Liver (tissue), 9 donors: Measurements from ENCODE around the gene CRISP1. TPM values are rescaled to one million over a fixed set of nuclear protein-coding genes. Genes with fewer than 3 reads are reported as not detected.
A peak's percentile ranks its signal among the peaks of the same experiment; 100 is the strongest.

ENCODE experiments used
- DNase-seq: peaks from one replicate; pipeline ENCODE4 v3.0.0-alpha.2; 2017; ENCODE audit warnings: low spot score
- H3K27ac ChIP-seq, 2 donors: one replicate each; pipeline ENCODE4 v1.7.0; 2013; ENCODE audit warnings: inconsistent platforms in 2 of 2, low read length in 2 of 2, control low read depth in 1 of 2, low read depth in 1 of 2, mild to moderate bottlenecking in 1 of 2
- H3K27me3 ChIP-seq, 4 donors: one replicate each; pipeline versions ENCODE4 v1.6.1 to v1.7.0; 2013; ENCODE audit warnings: low read length in 3 of 4, inconsistent platforms in 1 of 4, mild to moderate bottlenecking in 1 of 4, moderate library complexity in 1 of 4; ENCODE audit not compliant: control insufficient read depth in 4 of 4, insufficient read depth in 4 of 4
- H3K36me3 ChIP-seq, 4 donors: one replicate each; pipeline versions ENCODE4 v1.6.1 to v1.7.0; 2013; ENCODE audit warnings: low read length in 3 of 4, mild to moderate bottlenecking in 3 of 4, low read depth in 1 of 4, moderate library complexity in 1 of 4; ENCODE audit not compliant: control insufficient read depth in 4 of 4, insufficient read depth in 3 of 4
- H3K4me1 ChIP-seq, 4 donors: one replicate each; pipeline versions ENCODE4 v1.6.1 to v1.7.0; 2013; ENCODE audit warnings: low read length in 3 of 4, mild to moderate bottlenecking in 3 of 4, moderate library complexity in 1 of 4; ENCODE audit not compliant: control insufficient read depth in 4 of 4, insufficient read depth in 4 of 4
- H3K4me3 ChIP-seq, 3 donors: one replicate each; pipeline versions ENCODE4 v1.6.1 to v1.7.0; 2013; ENCODE audit warnings: low read length in 3 of 3, control low read depth in 1 of 3, low read depth in 1 of 3, mild to moderate bottlenecking in 1 of 3
- H3K9ac ChIP-seq, 2 donors: one replicate each; pipeline ENCODE4 v1.7.0; 2013; ENCODE audit warnings: low read length in 2 of 2, mild to moderate bottlenecking in 2 of 2, moderate library complexity in 2 of 2, control low read depth in 1 of 2, low read depth in 1 of 2
- H3K9me3 ChIP-seq, 4 donors: one replicate each; pipeline versions ENCODE4 v1.6.1 to v1.7.0; 2013; ENCODE audit warnings: low read length in 3 of 4; ENCODE audit not compliant: control insufficient read depth in 4 of 4
- FOXA2 ChIP-seq: IDR thresholded peaks from 2 replicates; pipeline ENCODE4 v1.6.1; 2016; ENCODE audit warnings: antibody characterized with exemption
- GABPA ChIP-seq, 2 donors: IDR thresholded peaks in 1 of 2; conservative IDR thresholded peaks in 1 of 2; 2 replicates each; pipeline ENCODE4 v1.6.1; 2016; ENCODE audit warnings: antibody characterized with exemption in 2 of 2, mild to moderate bottlenecking in 1 of 2, moderate library complexity in 1 of 2
- HNF4G ChIP-seq: IDR thresholded peaks from 2 replicates; pipeline ENCODE4 v1.6.1; 2016; ENCODE audit warnings: antibody characterized with exemption
- JUND ChIP-seq, 2 donors: IDR thresholded peaks; 2 replicates each; pipeline ENCODE4 v1.6.1; 2016; ENCODE audit warnings: antibody characterized with exemption in 2 of 2
- NR2F2 ChIP-seq: IDR thresholded peaks from 2 replicates; pipeline ENCODE4 v1.6.1; 2016; ENCODE audit warnings: antibody characterized with exemption
- RAD21 ChIP-seq, 2 donors: IDR thresholded peaks; 2 replicates each; pipeline ENCODE4 v1.6.1; 2016; ENCODE audit warnings: antibody characterized with exemption in 2 of 2, mild to moderate bottlenecking in 2 of 2
- SP1 ChIP-seq: IDR thresholded peaks from 2 replicates; pipeline ENCODE4 v1.6.1; 2018; ENCODE audit warnings: antibody characterized with exemption, mild to moderate bottlenecking
- YY1 ChIP-seq: IDR thresholded peaks from 2 replicates; pipeline ENCODE4 v1.6.1; 2016; ENCODE audit warnings: antibody characterized with exemption, mild to moderate bottlenecking
- ZBTB33 ChIP-seq: IDR thresholded peaks from 2 replicates; pipeline ENCODE4 v1.6.1; 2016; ENCODE audit warnings: antibody characterized with exemption
- WGBS: extraction: QIAGEN DNeasy Blood & Tissue Kit; methylation state at CpG from one replicate; pipeline ENCODE4 v1.1.7; 2013; 5-methylcytosine and 5-hydroxymethylcytosine counted together
- polyA plus RNA-seq, 2 donors: library from polyadenylated mRNA; stranded (reverse) in 1 of 2; unstranded in 1 of 2; fragments of 200-250 nt in 1 of 2; fragments of >200 nt in 1 of 2; fragmentation: Nextera tagmentation in 1 of 2; extraction: Ambion mirVana in 1 of 2; gene quantifications; one replicate each; pipeline versions ENCODE4 v1.2.1 to v1.2.3, GENCODE V29; 2013 to 2015
- total RNA-seq, 2 donors: library from RNA; depleted of rRNA; stranded (reverse); fragments of >200 nt; gene quantifications; one replicate each; pipeline ENCODE4 v1.2.3, GENCODE V29; 2014
- TF ChIP-seq, protein P1 (sequence below): IDR thresholded peaks from 2 replicates; pipeline ENCODE4 v1.6.1; 2016; ENCODE audit warnings: antibody characterized with exemption
- TF ChIP-seq, protein P2 (sequence below): IDR thresholded peaks from 2 replicates; pipeline ENCODE4 v1.6.1; 2016; ENCODE audit warnings: antibody characterized with exemption, mild to moderate bottlenecking
- TF ChIP-seq, protein P3 (sequence below): fragments of 150-350 bp; IDR thresholded peaks from 2 replicates; pipeline ENCODE4 v1.5.1; 2017; ENCODE audit warnings: improper control_type of control experiment, low read depth, low read length; ENCODE audit not compliant: missing input control
- donor health status: healthy.
- donor health status: healthy.
- donor health status: healthy.
- donor health status: healthy.
- donor health status: healthy.

The CRISP1 gene
- total and polyA plus RNA-seq, 4 donors: not detected

DNA sequence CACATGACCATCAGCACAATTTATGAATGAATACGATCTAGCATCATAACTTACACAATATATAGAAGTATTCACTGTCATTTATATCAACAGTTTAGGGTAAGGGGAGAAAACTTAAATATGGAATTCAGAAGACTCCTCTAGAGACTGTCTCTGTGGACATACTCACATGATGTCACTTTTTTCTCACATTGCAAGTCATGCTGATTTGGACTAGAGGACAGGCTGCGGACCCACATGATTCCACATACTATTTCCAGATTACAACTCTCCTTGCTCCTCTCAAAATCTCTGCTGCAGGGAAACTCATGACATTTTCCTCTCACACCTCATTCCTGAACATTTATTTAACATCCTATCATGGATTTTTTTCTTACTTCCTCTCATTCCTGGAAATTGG is 13.4 kb downstream of the CRISP1 start:
- no peak for DNase-seq
- H3K36me3 ChIP-seq: no peaks in the 10 kb centered on the region
- H3K4me1 ChIP-seq: no peaks in the 10 kb centered on the region
- H3K27ac ChIP-seq: no peak overlapping the region
- H3K27me3 ChIP-seq: no peaks in the 10 kb centered on the region
- 86% methylated on average over 2 of the region's 2 CpGs for WGBS
- TF ChIP-seq JUND (IDR thresholded peaks at IDR 0.05): no peak
- TF ChIP-seq GABPA (IDR thresholded peaks at IDR 0.05 in 1 of 2, conservative IDR thresholded peaks at IDR 0.05 in 1 of 2): no peak
- no peak for TF ChIP-seq YY1
- TF ChIP-seq, protein P1, sequence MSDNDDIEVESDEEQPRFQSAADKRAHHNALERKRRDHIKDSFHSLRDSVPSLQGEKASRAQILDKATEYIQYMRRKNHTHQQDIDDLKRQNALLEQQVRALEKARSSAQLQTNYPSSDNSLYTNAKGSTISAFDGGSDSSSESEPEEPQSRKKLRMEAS: no peak
- no peak overlapping the region for H3K9ac ChIP-seq
- no peaks in the 10 kb centered on the region for H3K9me3 ChIP-seq
- H3K4me3 ChIP-seq: no peak overlapping the region

GRCh38 chr6:49849213-49849907 is 17.0 kb downstream of the CRISP1 start:
- Histone ChIP-seq H3K27me3 (no peaks in the 10 kb centered on the region), H3K9ac (no peak overlapping the region), H3K4me3 (no peak overlapping the region), H3K9me3 (no peaks in the 10 kb centered on the region), H3K27ac (no peak overlapping the region), H3K36me3 (no peaks in the 10 kb centered on the region), H3K4me1 (no peaks in the 10 kb centered on the region)
- DNase-seq: no peak
- 36% methylated on average over 4 of the region's 4 CpGs for WGBS
- no peak for TF ChIP-seq HNF4G
- TF ChIP-seq RAD21 (IDR thresholded peaks at IDR 0.05): peak; percentile 90 to 92
- TF ChIP-seq, protein P2, sequence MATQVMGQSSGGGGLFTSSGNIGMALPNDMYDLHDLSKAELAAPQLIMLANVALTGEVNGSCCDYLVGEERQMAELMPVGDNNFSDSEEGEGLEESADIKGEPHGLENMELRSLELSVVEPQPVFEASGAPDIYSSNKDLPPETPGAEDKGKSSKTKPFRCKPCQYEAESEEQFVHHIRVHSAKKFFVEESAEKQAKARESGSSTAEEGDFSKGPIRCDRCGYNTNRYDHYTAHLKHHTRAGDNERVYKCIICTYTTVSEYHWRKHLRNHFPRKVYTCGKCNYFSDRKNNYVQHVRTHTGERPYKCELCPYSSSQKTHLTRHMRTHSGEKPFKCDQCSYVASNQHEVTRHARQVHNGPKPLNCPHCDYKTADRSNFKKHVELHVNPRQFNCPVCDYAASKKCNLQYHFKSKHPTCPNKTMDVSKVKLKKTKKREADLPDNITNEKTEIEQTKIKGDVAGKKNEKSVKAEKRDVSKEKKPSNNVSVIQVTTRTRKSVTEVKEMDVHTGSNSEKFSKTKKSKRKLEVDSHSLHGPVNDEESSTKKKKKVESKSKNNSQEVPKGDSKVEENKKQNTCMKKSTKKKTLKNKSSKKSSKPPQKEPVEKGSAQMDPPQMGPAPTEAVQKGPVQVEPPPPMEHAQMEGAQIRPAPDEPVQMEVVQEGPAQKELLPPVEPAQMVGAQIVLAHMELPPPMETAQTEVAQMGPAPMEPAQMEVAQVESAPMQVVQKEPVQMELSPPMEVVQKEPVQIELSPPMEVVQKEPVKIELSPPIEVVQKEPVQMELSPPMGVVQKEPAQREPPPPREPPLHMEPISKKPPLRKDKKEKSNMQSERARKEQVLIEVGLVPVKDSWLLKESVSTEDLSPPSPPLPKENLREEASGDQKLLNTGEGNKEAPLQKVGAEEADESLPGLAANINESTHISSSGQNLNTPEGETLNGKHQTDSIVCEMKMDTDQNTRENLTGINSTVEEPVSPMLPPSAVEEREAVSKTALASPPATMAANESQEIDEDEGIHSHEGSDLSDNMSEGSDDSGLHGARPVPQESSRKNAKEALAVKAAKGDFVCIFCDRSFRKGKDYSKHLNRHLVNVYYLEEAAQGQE: no peak
- no peak for TF ChIP-seq NR2F2
- TF ChIP-seq, protein P3, sequence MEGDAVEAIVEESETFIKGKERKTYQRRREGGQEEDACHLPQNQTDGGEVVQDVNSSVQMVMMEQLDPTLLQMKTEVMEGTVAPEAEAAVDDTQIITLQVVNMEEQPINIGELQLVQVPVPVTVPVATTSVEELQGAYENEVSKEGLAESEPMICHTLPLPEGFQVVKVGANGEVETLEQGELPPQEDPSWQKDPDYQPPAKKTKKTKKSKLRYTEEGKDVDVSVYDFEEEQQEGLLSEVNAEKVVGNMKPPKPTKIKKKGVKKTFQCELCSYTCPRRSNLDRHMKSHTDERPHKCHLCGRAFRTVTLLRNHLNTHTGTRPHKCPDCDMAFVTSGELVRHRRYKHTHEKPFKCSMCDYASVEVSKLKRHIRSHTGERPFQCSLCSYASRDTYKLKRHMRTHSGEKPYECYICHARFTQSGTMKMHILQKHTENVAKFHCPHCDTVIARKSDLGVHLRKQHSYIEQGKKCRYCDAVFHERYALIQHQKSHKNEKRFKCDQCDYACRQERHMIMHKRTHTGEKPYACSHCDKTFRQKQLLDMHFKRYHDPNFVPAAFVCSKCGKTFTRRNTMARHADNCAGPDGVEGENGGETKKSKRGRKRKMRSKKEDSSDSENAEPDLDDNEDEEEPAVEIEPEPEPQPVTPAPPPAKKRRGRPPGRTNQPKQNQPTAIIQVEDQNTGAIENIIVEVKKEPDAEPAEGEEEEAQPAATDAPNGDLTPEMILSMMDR: peak; percentile 85
- TF ChIP-seq, protein P1: no peak
- no peak for TF ChIP-seq FOXA2
- no peak for TF ChIP-seq SP1
- TF ChIP-seq ZBTB33: no peak
- TF ChIP-seq YY1: no peak
